SHP77 treated with DMSO at 0.1 percent for 48 hours (cell line): ENCODE measurements around the gene SLC1A5.
"Not testable (repeated sequence)": the region's sequence is repeated elsewhere in the genome, so short reads cannot be mapped to it uniquely, and the experiment has no call there.

Source experiments
- DNase-seq: peaks from one replicate; lab custom pipeline; 2025; lab: John Stamatoyannopoulos, UW

The SLC1A5 gene

DNA sequence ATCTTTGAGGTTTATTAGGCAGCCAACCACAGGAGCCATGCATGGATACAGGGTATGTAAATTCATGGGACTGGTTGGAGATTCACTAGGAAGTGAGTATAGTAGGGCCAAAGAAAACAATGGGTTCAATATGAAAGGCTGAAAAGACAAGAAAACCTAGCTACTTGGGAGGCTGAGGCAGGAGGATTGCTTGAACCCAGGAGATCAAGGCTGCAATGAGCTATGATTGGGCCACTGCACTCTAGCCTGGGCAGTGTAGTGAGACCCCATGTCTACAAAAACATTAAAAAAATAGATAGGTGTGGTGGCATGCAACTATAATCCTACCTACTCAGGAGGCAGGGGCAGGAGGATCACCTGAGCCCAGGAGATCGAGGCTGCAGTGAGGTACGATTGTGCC, 10.3 kb upstream of the SLC1A5 start:
- no peak for DNase-seq

DNA sequence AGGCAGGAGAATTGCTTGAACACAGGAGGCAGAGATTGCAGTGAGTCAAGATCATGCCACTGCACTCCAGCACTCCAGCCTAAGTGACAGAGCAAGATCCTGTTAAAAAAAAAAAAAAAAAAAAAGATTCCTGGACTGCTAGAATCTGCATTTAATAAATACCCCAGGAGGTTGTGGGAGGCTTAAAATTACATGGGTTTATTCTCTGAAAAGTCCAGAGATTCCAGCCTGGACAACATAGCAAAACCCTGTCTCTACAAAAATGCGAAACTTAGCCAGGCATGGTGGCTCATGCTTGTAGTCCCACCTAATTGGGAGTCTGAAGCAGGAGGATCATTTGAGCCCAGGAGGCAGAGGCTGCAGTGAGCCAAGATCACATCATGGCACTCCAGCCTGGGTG, 9.5 kb upstream of the SLC1A5 start:
- DNase-seq = no peak

DNA sequence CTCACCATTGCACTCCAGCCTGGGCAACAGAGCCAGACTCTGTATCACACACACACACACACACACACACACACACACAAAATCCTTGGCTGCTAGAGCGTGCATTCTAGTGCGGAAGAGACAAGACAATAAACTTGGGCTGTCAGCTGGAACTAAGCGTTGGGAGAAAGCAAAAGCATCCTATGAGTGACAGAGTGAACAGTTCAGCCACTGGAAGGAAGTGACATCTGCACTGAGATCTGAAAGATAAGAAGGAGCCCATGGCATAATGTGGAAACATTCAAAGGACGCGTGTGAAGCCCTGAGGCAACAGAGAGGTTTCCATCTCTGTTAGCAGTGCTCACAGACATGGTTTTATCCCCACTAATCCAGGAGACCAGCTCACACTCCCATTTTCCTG, 3.5 kb upstream of the SLC1A5 start:
- no peak for DNase-seq

DNA sequence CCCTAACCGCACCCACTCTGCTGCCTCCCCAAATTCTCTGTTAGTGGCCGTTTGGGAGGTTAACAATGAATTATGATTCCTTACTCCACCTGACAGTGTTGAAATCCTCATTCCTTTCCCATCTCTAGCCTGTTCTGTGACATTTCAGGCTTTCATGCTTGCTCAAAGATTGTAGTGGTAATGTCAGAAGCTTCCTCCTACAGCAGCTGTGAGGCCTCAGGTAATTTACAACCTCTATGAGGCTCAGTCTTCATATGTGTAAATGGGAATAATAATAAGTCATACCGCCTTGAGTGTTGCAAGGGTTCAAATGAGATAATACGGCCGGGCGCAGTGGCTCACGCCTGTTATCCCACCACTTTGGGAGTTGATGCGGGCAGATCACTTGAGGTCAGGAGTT, 977 bp upstream of the SLC1A5 start:
- no peak for DNase-seq

DNA sequence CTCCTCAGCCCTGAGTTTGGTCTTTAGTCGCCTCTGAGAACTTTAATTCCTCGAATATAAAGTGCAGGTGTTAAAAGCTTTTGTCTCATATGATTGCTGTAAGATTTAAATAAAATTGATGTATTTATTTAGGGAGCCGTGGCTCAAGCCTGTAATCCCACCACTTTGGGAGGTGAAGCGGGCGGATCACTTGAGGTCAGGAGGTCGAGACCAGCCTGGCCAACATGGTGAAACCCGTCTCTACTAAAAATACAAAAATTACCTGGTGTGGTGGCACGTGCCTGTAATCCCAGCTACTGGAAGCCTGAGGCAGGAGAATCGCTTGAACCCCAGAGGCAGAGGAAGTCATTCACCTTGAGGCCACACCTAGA, 559 bp upstream of the SLC1A5 start:
- DNase-seq = no peak

DNA sequence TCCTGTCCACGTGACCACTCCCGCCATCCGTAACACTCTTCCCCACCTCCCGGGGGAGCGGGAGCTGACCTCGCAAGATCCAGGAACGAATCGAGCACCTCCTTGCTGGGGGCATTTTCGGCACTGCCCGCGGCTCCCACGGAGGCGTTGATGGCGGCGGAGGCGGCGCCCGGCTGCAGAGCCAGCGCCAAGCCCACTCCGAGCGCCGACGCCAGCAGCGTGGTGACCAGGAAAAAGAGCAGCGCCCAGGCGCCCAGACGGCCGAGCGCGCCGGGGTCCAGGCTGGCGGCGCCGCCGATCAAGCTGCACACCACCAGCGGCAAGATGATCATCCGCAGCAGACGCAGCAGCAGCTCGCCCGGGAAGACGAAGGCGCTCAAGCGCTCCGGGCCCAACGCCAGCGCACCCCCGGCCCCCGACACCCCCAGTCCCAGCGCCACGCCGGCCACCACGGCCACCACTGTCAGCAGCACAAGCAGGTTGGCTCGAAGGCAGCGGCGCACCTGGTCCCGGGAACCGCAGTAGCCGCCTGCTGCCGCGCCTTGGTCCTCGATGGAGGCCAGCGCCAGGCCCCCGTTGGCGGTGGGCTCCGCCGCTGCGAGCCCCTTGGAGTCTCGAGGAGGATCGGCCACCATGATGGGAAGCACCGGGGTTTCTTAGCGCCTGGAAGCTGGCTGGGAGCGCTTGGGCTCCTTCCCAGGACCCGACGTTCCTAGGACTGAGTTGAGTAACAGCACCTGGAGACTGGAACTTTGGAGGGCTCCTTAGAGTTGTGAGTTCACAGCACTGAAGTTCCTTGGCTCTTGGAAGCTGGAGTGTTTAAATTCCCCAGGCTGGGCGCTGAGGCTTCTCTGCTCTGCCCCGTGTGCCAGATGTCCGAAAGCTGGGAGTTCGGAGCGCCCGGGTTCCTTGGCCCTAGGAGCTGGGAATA, 798 bp downstream of the SLC1A5 start:
- DNase-seq = no peak

DNA sequence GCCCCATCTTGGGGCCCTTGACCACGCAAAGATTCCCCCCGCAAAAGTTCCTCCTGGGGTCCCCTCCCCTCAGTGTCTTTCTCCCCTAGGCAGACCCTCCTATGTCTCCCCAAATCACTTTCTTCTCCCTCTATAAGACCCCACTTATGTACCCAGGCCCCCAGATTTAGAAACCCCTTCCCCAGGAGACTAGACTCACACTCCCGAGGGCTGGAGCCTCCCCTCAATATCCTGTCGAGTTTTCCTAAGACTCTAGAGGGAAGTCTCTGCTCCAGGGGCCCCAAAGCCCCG, 1.4 kb downstream of the SLC1A5 start:
- no peak for DNase-seq

DNA sequence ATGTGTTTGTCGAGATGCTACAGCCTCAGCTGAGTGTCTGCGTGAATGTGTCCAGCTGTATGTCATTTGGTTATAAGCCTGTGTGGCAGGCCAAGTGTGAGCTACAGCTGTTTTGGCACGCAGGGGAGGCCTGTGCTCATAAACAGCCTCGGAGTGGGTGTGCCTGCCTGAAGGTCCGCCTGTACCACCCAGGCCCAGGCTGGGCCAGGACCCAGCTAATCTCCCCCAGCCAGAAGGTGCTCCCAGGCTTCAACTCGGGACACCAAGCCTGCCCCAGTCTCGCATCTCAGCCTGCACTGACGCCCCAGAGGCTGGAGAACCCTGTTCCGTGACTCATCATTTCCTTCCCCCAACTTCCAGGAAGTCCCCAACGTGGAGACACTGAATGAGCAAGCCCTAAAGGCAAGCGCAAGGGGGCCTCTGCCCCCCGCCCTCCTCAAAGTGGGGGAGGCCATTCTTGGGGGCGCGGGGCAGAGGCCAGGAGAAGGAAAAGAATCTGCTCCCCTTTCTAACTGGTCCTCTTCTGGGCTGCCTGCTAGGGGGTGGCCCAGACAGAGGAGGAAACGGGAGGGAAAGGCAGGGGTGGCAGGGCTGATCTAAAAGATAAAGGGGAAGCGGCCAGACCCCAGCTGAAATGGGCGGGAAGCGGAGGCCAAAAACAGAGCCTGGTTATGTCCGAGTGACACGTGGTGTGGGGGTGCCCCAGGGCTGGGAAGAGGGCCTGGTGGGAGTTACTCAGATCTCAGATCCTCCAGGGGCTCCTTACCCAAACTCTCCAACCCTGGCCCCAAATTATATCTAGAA, 2.0 kb downstream of the SLC1A5 start:
- peak; percentile 22 for DNase-seq

DNA sequence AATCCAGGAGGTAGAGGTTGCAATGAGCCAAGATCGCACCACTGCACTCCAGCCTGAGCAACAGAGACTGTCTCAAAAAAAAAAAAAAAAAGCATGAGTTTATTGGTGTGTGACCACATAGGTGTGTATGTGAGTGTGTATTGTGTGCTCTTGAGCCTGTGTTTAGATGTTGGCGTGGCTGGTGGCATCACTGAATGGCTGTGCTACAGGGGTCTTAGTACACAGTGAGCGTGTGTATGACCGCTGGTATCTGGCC, 2.5 kb downstream of the SLC1A5 start:
- DNase-seq = no peak

DNA sequence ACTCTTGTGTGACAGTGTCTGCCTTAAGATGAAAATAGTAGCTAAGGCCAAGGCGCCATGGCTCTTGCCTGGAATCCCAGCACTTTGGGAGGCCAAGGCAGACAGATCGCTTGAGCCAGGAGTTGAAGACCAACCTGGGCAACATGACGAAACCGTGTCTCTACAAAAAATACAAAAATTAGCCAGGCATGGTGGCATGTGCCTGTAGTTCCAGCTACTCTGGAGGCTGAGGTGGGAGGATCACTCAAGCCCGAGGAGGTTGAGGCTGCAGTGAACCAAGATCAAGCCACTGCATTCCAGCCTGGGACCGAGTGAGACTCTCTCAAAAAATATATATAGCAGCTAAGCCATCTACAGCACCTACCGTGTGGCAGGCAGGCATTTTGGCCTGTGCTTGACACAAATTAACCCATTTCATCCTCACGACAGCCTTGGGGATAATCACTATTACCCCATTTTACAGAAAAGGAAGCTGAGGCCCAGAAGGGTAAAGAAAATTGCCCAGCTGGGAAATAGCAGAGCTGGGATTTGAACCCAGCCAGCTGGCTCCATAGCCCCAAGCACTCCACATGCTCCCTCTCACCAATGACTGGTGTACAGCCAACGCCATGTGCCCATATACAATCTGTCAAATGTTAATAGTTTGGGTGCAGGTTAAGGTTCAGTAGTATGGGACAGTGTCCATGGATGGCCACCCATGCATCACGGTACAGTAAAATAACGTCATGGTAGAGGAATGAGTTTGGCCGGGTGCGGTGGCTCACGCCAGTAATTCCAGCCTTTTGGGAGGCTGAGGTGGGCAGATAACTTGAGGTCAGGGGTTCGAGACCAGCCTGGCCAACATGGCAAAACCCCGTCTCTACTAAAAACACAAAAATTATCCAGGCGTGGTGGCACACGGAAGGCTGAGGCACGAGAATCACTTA, 3.1 kb downstream of the SLC1A5 start:
- DNase-seq = no peak

DNA sequence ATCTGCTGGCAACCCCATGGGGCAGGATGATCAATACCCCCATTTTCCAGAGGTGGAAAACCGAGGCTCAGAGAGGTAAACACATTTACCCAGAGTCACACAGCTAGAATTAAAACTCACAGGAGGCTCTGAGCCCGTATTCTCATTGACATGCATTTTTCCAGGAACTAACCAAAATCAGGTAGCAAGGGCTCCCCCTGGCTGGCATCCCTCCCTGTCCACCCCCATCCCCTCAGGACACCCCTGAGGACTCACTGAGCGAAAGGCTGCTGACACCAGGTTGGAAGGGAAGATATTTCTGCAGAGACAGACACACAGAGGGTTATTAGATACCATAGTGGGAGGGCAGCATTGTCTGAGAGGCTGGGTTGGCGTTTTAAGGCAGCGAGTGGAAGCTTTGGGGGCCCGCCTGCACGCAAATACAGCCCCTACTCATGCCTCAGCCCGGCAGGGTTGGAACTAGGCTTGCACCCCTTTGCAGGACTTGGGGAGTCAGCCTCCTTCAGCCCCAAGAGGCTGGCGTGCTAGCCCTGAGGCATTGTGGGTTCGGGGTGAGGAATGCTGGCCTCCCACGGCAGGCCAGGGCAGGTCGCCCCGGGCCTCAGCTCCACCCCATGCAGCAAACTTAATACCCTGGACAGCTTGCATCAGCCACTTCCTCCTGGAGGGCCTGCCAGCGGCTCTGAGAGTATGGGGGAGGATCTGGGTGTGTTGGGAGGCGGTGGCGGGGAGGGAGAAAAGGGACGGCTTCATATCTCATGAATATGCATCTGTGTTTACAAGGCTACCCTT, 3.9 kb downstream of the SLC1A5 start:
- DNase-seq = peak; percentile 25

DNA sequence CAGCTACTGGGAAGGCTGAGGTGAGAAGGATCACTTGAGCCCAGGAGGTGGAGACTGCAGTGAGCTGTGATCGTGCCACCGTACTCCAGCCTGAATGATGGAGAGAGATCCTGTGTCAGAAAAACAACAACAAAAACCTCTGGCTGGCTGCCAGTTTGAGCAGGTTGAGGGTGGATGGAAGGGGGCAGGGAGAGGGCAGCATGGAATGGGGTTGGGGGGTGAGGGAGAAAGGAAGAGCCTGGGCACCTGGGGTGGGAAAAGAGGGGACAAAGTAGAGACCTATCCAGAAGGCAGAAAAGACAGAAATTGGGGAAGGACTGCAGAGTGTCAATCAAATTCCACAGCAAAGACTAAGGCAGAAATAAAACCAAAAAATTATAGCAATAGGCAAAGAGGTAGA, 4.7 kb downstream of the SLC1A5 start:
- DNase-seq = no peak

DNA sequence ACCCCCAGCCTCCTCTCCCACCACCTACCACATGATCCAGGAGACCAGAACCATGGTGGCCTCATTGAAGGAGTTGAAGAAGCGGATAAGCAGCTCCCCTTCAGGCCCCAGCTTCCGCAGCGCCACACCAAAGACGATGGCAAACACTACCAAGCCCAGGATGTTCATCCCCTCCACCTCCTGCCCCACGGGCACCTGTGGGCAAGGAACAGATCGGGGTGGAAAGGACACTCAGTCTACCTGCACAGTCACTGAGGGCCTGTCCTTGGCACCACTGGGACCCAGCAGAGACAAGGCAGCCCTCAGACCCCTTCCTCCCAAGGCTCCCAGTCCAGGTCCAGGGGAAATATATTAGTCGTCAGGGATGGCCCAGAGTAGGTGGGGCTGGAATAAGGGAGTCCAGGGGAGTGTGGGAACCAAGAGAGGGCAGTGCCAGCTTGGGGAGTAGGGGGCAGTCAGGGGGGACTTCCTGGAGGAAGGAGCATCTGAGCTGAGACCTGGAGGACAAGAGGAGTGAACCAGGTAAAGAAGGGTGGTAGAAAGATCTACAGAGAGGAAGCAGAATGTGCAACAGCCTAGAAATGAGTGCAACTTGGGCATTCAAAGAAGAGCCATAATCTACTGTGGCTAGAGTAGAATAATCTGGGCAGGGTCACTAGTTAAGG, 5.9 kb downstream of the SLC1A5 start:
- no peak for DNase-seq

DNA sequence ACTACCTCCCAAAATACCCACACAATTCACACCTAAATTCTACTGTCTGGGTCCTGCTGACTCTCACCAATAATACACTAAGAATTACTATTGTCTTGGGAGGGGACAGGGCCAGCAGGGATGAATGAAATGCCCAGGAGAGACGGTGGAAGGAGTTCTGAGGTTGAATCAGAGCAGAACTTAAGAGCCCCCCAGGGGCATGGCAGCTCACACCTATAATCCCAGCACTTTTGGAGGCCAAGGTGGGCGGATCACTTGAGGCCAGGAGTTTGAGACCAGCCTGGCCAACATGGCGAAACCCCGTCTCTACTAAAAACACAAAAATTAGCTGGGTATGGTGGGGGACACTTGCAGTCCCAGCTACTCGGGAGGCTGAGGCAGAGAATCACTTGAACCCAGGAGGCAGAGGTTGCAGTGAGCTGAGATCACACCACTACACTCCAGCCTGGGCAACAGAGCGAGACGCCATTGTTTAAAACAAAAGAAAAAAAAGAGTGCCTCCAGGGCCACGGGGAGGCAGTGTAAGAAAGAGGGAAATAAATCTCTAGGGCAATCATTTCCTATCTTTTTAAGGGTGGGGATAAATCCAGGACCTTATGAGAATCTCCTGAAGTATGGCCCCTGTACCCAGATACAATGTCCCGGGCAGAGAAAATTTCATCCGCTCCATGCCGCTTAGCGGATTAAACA, 10.3 kb downstream of the SLC1A5 start:
- DNase-seq = not testable (repeated sequence)

DNA sequence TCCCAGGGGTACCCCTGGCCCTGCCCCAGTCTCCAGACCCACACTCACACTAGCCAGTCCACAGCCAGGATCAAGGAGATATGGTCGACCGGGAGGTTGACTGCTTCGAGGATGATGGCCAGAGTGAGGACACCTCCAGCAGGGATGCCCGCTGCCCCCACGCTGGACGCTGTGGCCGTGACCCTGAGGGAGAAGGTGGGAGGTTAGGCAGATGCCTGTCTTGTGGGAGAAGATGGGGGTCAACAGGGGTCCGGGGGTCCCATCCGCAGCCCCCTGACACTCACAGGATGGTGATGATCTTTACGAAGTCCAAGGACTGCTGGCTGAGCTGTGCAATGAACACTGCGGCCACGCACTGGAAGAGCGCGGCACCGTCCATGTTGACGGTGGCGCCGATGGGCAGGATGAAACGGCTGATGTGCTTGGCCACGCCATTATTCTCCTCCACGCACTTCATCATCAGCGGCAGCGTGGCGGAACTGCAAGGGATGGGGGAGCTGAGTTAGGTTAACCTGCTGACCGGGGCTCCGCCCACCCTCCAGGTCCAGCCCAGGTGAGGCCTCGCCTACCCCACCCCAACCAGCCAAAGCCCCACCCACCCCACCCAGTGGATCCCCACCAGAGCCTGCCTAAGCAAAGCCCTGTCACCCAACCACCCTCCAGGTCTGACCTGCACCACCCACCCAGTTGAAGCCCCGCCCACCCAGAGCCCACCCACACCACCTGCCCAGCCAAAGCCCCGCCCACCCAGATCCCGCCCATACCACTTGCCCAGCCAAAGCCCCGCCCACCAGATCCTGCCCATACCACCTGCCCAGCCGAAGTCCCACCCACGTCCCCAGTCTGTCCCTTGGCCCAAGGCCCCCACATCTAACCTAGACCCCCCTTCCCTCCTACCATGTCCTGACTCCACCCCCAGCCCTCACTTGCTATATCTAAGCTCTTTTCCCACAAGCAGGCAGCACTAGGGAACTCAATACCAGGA, 11.2 kb downstream of the SLC1A5 start:
- no peak for DNase-seq

DNA sequence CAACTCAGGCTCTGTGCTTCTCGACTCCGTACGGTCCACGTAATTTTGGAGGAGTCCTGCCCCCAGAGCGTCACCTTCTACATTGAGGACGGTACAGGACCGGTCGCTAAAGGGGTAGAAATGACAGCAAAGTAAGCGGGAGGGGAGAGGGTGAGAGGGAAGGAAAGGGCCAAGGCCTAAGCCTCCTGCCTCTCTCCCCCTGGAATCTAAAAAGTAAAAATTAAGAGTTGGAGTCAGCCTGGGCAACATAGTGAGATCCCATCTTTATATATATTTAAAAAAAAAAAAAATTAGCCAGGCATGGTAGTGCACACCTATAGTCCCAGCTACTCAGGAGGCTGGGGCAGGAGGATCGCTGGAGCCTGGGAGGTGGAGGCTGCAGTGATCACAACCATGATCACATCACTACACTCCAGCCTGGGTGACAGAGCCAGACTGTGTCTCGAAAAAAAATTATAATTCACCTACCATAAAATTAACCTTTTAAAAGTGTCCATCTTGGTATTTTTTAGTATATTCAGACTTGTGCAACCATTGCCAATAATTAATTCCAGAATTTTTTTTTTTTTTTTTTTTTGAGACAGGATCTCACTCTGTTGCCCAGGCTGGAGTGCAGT, 12.6 kb downstream of the SLC1A5 start:
- no peak for DNase-seq

DNA sequence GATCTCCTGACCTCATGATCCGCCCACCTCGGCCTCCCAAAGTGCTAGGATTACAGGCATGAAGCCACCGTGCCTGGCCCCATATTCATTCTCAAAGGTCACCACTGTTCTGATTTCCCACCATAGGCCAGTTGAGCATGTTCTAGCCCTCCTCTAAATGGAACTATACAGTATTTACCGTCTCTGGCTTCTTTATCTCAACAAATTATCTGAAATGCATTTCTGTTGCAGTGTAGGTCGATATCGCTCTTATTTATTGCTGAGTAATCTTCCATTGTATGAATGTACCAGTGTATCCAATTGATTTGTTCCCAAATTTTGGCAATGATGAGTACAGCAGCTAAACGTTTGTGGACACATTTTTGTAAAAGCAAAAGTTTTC, 15.4 kb downstream of the SLC1A5 start:
- DNase-seq = no peak

DNA sequence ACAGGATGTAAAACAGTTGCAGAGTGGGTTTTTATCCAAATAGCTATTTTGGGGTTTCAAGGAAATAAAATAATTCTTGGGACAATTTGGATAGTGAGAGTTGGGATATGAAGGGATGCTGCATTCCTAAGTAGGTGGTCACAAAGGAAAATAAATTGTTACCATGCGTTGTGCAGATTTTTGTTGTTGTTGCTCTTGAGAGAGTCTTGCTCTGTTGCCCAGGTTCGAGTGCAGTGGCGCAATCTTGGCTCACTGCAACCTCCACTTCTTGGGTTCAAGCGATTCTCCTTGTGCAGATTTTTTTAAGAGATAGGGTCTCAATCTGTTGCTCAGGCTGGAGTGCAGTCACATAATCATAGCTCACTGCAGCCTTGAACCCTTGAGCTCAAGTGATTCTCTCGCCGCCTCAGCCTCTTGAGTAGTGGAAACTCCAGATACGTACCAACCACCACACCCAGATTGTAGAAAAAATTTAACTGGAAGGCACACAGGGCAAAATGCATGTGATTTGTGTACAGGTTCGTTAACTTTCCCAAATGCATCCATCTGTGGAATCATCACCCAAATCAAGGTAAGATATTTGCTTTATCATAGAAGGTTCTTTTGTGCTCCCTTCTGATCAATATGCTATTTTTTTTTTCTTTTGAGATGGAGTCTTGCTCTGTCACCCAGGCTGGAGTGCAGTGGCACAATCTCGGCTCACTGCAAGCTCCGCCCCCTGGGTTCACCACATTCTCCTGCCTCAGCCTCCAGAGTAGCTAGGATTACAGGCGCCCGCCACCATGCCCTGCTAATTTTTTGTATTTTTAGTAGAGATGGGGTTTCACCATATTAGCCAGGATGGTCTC, 16.0 kb downstream of the SLC1A5 start:
- DNase-seq = no peak
